Nephron (organoid): ENCODE measurements around the gene DCP1B.

Experiments used
- H3K27ac Mint-ChIP-seq, 3 experiments: 2 replicates each; pipeline ENCODE4 v1.8.0; 2020; ENCODE audit warnings: mixed read lengths in 3 of 3, mild to moderate bottlenecking in 2 of 3, moderate library complexity in 1 of 3
- H3K27me3 Mint-ChIP-seq: 2 replicates; pipeline ENCODE4 v1.8.0; 2021; ENCODE audit warnings: low read depth, mild to moderate bottlenecking, moderate library complexity, mixed read lengths
- H3K36me3 Mint-ChIP-seq: 2 replicates; pipeline ENCODE4 v1.8.0; 2020; ENCODE audit warnings: low read depth, mixed read lengths
- H3K4me1 Mint-ChIP-seq: 2 replicates; pipeline ENCODE4 v1.8.0; 2020; ENCODE audit warnings: mixed read lengths
- H3K4me3 Mint-ChIP-seq, 3 experiments: 2 replicates each; pipeline ENCODE4 v1.8.0; 2020; ENCODE audit warnings: mild to moderate bottlenecking in 3 of 3, mixed read lengths in 3 of 3, moderate library complexity in 2 of 3
- H3K9me3 Mint-ChIP-seq: 2 replicates; pipeline ENCODE4 v1.8.0; 2020; ENCODE audit warnings: mixed read lengths
- CTCF ChIP-seq, 3 experiments: fragments of 200-600 bp; sonication (generic); IDR thresholded peaks; one replicate each; pipeline ENCODE4 v1.5.0; 2021; ENCODE audit warnings: antibody characterized with exemption in 3 of 3; ENCODE audit not compliant: unreplicated experiment in 3 of 3

Gene DCP1B

GRCh38 chr12:1993871-1994371 is 10.3 kb downstream of the DCP1B start:
- no peak overlapping the region for H3K27ac Mint-ChIP-seq
- H3K36me3 Mint-ChIP-seq = peaks cover 59% of the 10 kb centered on the region
- H3K4me1 Mint-ChIP-seq = peaks cover 5% of the 10 kb centered on the region
- H3K4me3 Mint-ChIP-seq = no peak overlapping the region
- TF ChIP-seq CTCF (IDR thresholded peaks at IDR 0.05; ENCODE audit: unreplicated experiment in 3 of 3) = no peak
- H3K27me3 Mint-ChIP-seq = no peaks in the 10 kb centered on the region
- peaks cover 2% of the 10 kb centered on the region for H3K9me3 Mint-ChIP-seq

GRCh38 chr12:1993341-1993740 is 10.9 kb downstream of the DCP1B start:
- H3K36me3 Mint-ChIP-seq = peaks cover 65% of the 10 kb centered on the region
- no peak for TF ChIP-seq CTCF (IDR thresholded peaks at IDR 0.05; ENCODE audit: unreplicated experiment in 3 of 3)
- H3K4me3 Mint-ChIP-seq = no peak overlapping the region
- peaks cover 2% of the 10 kb centered on the region for H3K9me3 Mint-ChIP-seq
- peaks cover 5% of the 10 kb centered on the region for H3K4me1 Mint-ChIP-seq
- no peaks in the 10 kb centered on the region for H3K27me3 Mint-ChIP-seq
- H3K27ac Mint-ChIP-seq = no peak overlapping the region

GRCh38 chr12:1992732-1993131 is 11.5 kb downstream of the DCP1B start:
- TF ChIP-seq CTCF (IDR thresholded peaks at IDR 0.05; ENCODE audit: unreplicated experiment in 3 of 3) = no peak
- Mint-ChIP-seq H3K27ac (no peak overlapping the region), H3K9me3 (peaks cover 7% of the 10 kb centered on the region), H3K36me3 (peaks cover 71% of the 10 kb centered on the region), H3K27me3 (no peaks in the 10 kb centered on the region), H3K4me3 (no peak overlapping the region), H3K4me1 (peaks cover 5% of the 10 kb centered on the region)

GRCh38 chr12:1989111-1989510 is 15.1 kb downstream of the DCP1B start:
- TF ChIP-seq CTCF (IDR thresholded peaks at IDR 0.05; ENCODE audit: unreplicated experiment in 3 of 3) = no peak
- H3K27ac Mint-ChIP-seq = no peak overlapping the region
- peaks cover 78% of the 10 kb centered on the region for H3K36me3 Mint-ChIP-seq
- H3K4me1 Mint-ChIP-seq = no peaks in the 10 kb centered on the region
- no peaks in the 10 kb centered on the region for H3K27me3 Mint-ChIP-seq
- H3K4me3 Mint-ChIP-seq = no peak overlapping the region
- H3K9me3 Mint-ChIP-seq = peaks cover 43% of the 10 kb centered on the region

GRCh38 chr12:1984759-1985158 is 19.5 kb downstream of the DCP1B start:
- no peaks in the 10 kb centered on the region for H3K27me3 Mint-ChIP-seq
- no peak overlapping the region for H3K4me3 Mint-ChIP-seq
- no peak overlapping the region for H3K27ac Mint-ChIP-seq
- H3K4me1 Mint-ChIP-seq = no peaks in the 10 kb centered on the region
- peaks cover 87% of the 10 kb centered on the region for H3K36me3 Mint-ChIP-seq
- peaks cover 59% of the 10 kb centered on the region for H3K9me3 Mint-ChIP-seq
- no peak for TF ChIP-seq CTCF (IDR thresholded peaks at IDR 0.05; ENCODE audit: unreplicated experiment in 3 of 3)

GRCh38 chr12:1980282-1980681 is 24.0 kb downstream of the DCP1B start:
- no peak for TF ChIP-seq CTCF (IDR thresholded peaks at IDR 0.05; ENCODE audit: unreplicated experiment in 3 of 3)
- Mint-ChIP-seq H3K36me3 (peaks cover 55% of the 10 kb centered on the region), H3K27ac (no peak overlapping the region), H3K4me3 (no peak overlapping the region), H3K27me3 (no peaks in the 10 kb centered on the region), H3K9me3 (peaks cover 30% of the 10 kb centered on the region), H3K4me1 (peaks cover 11% of the 10 kb centered on the region)
